ENCODE results near the gene KDM7A.

GRCh38 chr7:140200061-140200989 lies 23.5 kb upstream of the KDM7A start:
- TF ChIP-seq FOXK2 (IDR thresholded peaks at IDR 0.05) (no peak), ARNT (IDR thresholded peaks at IDR 0.05) (no peak), NFRKB (IDR thresholded peaks at IDR 0.05) (no peak), SUZ12 (IDR thresholded peaks at IDR 0.05) (no peak), ZNF384 (IDR thresholded peaks at IDR 0.05) (no peak; the same call in 1 of the 2 replicates), FOXM1 (IDR thresholded peaks at IDR 0.05; ENCODE audit: borderline replicate concordance) (no peak), ELF4 (IDR thresholded peaks at IDR 0.05) (no peak), TARDBP (IDR thresholded peaks at IDR 0.05) (no peak), PKNOX1 (IDR thresholded peaks at IDR 0.05) (no peak)
